GM21619 (cell line): Measurements from ENCODE around the gene MIB2.

Experiments
- ATAC-seq: cut with Tn5 transposase; IDR thresholded peaks from one replicate; pipeline ENCODE4 v1.9.1; 2021; ENCODE audit not compliant: unreplicated experiment

The MIB2 gene

GRCh38 chr1:1598051-1598719, 17.1 kb upstream of the MIB2 start:
- no peak for ATAC-seq

GRCh38 chr1:1598720-1599029, 16.6 kb upstream of the MIB2 start:
- no peak for ATAC-seq

- no peak for ATAC-seq
Observed at GRCh38 chr1:1599030-1599934, 16.0 kb upstream of the MIB2 start.

- no peak for ATAC-seq
Observed at GRCh38 chr1:1599935-1600860, 15.1 kb upstream of the MIB2 start, which contains the start of gene FNDC10. TSS of gene FNDC10 (minus strand) at chr1:1600135. CDS start at chr1:1600015, 120 bp downstream.

GRCh38 chr1:1600861-1601563, 14.3 kb upstream of the MIB2 start:
- no peak for ATAC-seq

GRCh38 chr1:1601564-1602303, 13.6 kb upstream of the MIB2 start:
- no peak for ATAC-seq

GRCh38 chr1:1602304-1602967, 12.9 kb upstream of the MIB2 start:
- ATAC-seq = no peak

- no peak for ATAC-seq
Observed at GRCh38 chr1:1602968-1603506, 12.3 kb upstream of the MIB2 start.

- no peak for ATAC-seq
Observed at GRCh38 chr1:1603671-1604373, 11.5 kb upstream of the MIB2 start.

- ATAC-seq = no peak
Observed at GRCh38 chr1:1604374-1605033, 10.8 kb upstream of the MIB2 start.

GRCh38 chr1:1605034-1605591, 10.2 kb upstream of the MIB2 start:
- no peak for ATAC-seq

- ATAC-seq = no peak
Observed at GRCh38 chr1:1605724-1606123, 9.6 kb upstream of the MIB2 start.

GRCh38 chr1:1606232-1606631, 9.1 kb upstream of the MIB2 start:
- ATAC-seq = no peak

- no peak for ATAC-seq
Observed at GRCh38 chr1:1609822-1610485, 5.3 kb upstream of the MIB2 start.

GRCh38 chr1:1610796-1611195, 4.5 kb upstream of the MIB2 start:
- ATAC-seq = no peak

- no peak for ATAC-seq
Observed at GRCh38 chr1:1612104-1612400, 3.2 kb upstream of the MIB2 start.

GRCh38 chr1:1613509-1614082, 1.7 kb upstream of the MIB2 start:
- no peak for ATAC-seq
